Ovary (tissue), 9 donors: ENCODE results near the gene MMP27. TPM values are rescaled to one million over a fixed set of nuclear protein-coding genes. Genes with fewer than 3 reads are reported as not detected.

Experiments
- DNase-seq, 5 donors: peaks; one replicate each; pipeline ENCODE4 v3.0.0-alpha.2; 2019 to 2020
- H3K27ac ChIP-seq, 2 donors: fragments of 200-600 bp; one replicate each; pipeline versions ENCODE4 v1.5.1 to v1.8.0; 2019 to 2022
- H3K27me3 ChIP-seq: fragments of 200-600 bp; one replicate; pipeline ENCODE4 v1.8.0; 2022
- H3K36me3 ChIP-seq: fragments of 200-600 bp; sonication (generic); one replicate; pipeline ENCODE4 v1.5.1; 2019
- H3K4me1 ChIP-seq: one replicate; pipeline ENCODE4 v1.8.1; 2013; ENCODE audit warnings: mild to moderate bottlenecking, moderate library complexity; ENCODE audit not compliant: insufficient read depth
- H3K4me3 ChIP-seq: fragments of 200-600 bp; sonication (generic); one replicate; pipeline ENCODE4 v1.5.1; 2017
- H3K9me3 ChIP-seq, 2 donors: fragments of 200-600 bp in 1 of 2; sonication (generic) in 1 of 2; one replicate each; pipeline versions ENCODE4 v1.5.1 to v1.8.1; 2013 to 2019; ENCODE audit warnings: mild to moderate bottlenecking in 1 of 2, moderate library complexity in 1 of 2
- EP300 ChIP-seq: sonication (generic); formaldehyde crosslinking; IDR thresholded peaks from one replicate; pipeline ENCODE4 v1.6.1; 2017; ENCODE audit warnings: antibody characterized with exemption
- POLR2A ChIP-seq: fragments of 450-650 bp; IDR thresholded peaks from one replicate; pipeline ENCODE4 v1.6.1; 2017; ENCODE audit warnings: antibody characterized with exemption, mild to moderate bottlenecking, moderate library complexity
- WGBS, 3 donors: extraction: QIAGEN DNeasy Blood & Tissue Kit in 1 of 3; methylation state at CpG; one replicate each; pipeline versions ENCODE4 v1.1.5 to v1.1.7; 2013 to 2017; 5-methylcytosine and 5-hydroxymethylcytosine counted together
- intact Hi-C, 4 donors: fragments of 100-400 bp; cut with DNase I; formaldehyde crosslinking; loops; one replicate each; pipeline versions ENCODE4 v1.11.0 to v1.15.1; 2022 to 2023
- polyA plus RNA-seq, 2 donors: library from polyadenylated mRNA; stranded (reverse); fragments of 200-250 nt in 1 of 2; fragments of 350-450 nt in 1 of 2; fragmentation: Illumina TruSeq in 1 of 2; extraction: RNeasy Lipid Tissue Mini Kit (QIAGEN cat#74804) in 1 of 2; gene quantifications; one replicate each; pipeline ENCODE4 v1.2.3, GENCODE V29; 2013 to 2014
- total RNA-seq, 7 donors: library from RNA; depleted of rRNA in 2 of 7; stranded (reverse); fragments of >200 nt in 2 of 7; fragmentation: NEBNext Ultra II Directional in 3 of 7; extraction: Animal tissue kit (Norgen Biotek cat#: 25700) in 3 of 7; gene quantifications; one replicate each; pipeline versions ENCODE4 v1.1.0 to v1.2.4, GENCODE V29; 2016 to 2023
- TF ChIP-seq, protein P1 (sequence below), 3 donors: fragments of 450-650 bp in 2 of 3; fragments of 200-600 bp in 1 of 3; IDR thresholded peaks; one replicate each; pipeline versions ENCODE4 v1.5.1 to v1.8.0; 2016 to 2022; ENCODE audit warnings: antibody characterized with exemption in 3 of 3, mild to moderate bottlenecking in 1 of 3
- donor health status: DM: no; HTN: no; CAD: no; lungs with moderate emphysema.
- donor health status: DM: no; HTN: no; CAD: no.
- donor health status: Bipolar disorder and iron deficiency.
- donor health status: DM: yes; HTN: yes; CAD: no.
- donor health status: DM: no; HTN: no; CAD: no.
- donor health status: DM: yes; HTN: yes; CAD: no.

Gene MMP27
- total and polyA plus RNA-seq, 9 donors, result 0.12 TPM; not detected in 8

DNA sequence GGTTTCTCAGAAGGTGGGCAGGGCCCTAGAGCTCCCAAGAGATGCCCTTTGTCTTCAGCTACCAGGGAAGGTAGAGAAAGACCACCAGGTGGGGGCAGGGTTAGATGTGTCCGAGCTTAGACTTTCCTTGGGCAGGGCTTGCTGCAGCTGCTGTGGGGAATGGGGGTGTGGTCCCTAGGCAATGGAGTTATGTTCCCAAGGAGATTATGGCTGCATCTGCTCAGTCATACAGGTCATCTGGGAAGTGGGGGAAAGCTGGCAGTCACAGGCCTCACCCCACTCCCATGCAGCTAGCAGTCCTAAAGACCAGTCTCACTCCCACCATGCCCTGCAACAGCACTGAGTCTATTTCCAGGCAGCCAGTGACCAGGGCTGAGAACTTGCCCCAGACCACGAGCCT lies 29.5 kb downstream of the MMP27 start:
- no peak for TF ChIP-seq EP300
- WGBS, 3 donors, result 63 to 72% (median 71%) methylated on average over 2 of the region's 2 CpGs
- intact Hi-C loops, result no loop called here
- no peak overlapping the region for H3K4me3 ChIP-seq
- H3K27ac ChIP-seq, result no peak overlapping the region
- H3K4me1 ChIP-seq, result no peaks in the 10 kb centered on the region
- DNase-seq, result no peak
- H3K36me3 ChIP-seq, result no peaks in the 10 kb centered on the region
- H3K27me3 ChIP-seq, result no peaks in the 10 kb centered on the region
- H3K9me3 ChIP-seq, result no peaks in the 10 kb centered on the region

- no peaks in the 10 kb centered on the region for H3K36me3 ChIP-seq
- TF ChIP-seq POLR2A, result no peak
- H3K9me3 ChIP-seq, result no peaks in the 10 kb centered on the region
- DNase-seq, result no peak
- no peaks in the 10 kb centered on the region for H3K4me1 ChIP-seq
- intact Hi-C loops, result no loop called here
- no peak overlapping the region for H3K27ac ChIP-seq
- 63 to 74% (median 68%) methylated on average over 3 of the region's 3 CpGs for WGBS, 3 donors
- no peaks in the 10 kb centered on the region for H3K27me3 ChIP-seq
- H3K4me3 ChIP-seq, result no peak overlapping the region
Measured at GRCh38 chr11:102669664-102670063, 35.9 kb downstream of the MMP27 start.

GRCh38 chr11:102666331-102666957 lies 39.1 kb downstream of the MMP27 start:
- H3K27me3 ChIP-seq, result no peaks in the 10 kb centered on the region
- no peak for DNase-seq
- no peak overlapping the region for H3K4me3 ChIP-seq
- H3K4me1 ChIP-seq, result no peaks in the 10 kb centered on the region
- no peak overlapping the region for H3K27ac ChIP-seq
- H3K36me3 ChIP-seq, result no peaks in the 10 kb centered on the region
- 7 to 11% (median 10%) methylated on average over 4 of the region's 4 CpGs for WGBS, 3 donors
- TF ChIP-seq, protein P1, sequence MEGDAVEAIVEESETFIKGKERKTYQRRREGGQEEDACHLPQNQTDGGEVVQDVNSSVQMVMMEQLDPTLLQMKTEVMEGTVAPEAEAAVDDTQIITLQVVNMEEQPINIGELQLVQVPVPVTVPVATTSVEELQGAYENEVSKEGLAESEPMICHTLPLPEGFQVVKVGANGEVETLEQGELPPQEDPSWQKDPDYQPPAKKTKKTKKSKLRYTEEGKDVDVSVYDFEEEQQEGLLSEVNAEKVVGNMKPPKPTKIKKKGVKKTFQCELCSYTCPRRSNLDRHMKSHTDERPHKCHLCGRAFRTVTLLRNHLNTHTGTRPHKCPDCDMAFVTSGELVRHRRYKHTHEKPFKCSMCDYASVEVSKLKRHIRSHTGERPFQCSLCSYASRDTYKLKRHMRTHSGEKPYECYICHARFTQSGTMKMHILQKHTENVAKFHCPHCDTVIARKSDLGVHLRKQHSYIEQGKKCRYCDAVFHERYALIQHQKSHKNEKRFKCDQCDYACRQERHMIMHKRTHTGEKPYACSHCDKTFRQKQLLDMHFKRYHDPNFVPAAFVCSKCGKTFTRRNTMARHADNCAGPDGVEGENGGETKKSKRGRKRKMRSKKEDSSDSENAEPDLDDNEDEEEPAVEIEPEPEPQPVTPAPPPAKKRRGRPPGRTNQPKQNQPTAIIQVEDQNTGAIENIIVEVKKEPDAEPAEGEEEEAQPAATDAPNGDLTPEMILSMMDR (IDR thresholded peaks at IDR 0.05), result peak in 1 of 3 donors; percentile 37
- TF ChIP-seq EP300, result no peak
- H3K9me3 ChIP-seq, result no peaks in the 10 kb centered on the region
- intact Hi-C loops, result no loop called here

DNA sequence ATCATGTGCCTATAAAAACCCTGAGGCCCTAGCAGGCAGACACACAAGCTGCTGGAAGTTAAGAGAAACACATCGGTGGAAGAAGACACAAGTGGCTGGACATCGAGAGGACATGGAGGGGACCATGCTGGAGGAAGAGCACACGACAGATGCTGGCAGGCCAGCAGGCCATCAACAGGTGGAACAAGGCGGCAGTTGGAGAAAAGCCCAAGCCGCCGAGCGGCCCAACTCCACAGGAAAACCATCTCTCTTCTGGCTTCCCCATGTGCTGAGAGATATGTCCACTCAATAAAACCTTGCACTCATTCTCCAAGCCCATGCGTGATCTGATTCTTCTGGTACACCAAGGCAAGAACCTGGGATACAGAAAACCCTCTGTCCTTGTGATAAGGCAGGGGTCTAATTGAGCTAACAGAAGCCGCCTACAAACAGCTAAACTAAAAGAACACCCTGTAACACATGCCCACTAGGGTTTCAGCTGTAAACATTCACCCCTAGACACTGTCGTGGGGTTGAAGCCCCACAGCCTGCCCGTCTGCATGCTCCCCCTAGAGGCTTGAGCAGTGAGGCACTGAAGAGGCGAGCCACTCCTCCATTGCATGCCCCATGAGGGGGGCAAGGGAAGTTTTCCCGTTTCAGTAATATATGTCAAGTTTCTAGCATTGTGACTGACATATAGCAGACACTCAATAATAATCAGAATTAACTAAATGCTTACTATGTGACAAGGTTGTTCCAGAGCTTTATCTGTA lies 41.4 kb downstream of the MMP27 start:
- DNase-seq, result no peak
- intact Hi-C loops, result no loop called here
- WGBS, 3 donors, result 76 to 81% (median 79%) methylated on average over 13 of the region's 13 CpGs
- no peak overlapping the region for H3K27ac ChIP-seq
- TF ChIP-seq, protein P1 (IDR thresholded peaks at IDR 0.05), result no peak
- TF ChIP-seq EP300, result no peak
- no peak for TF ChIP-seq POLR2A
- H3K27me3 ChIP-seq, result no peaks in the 10 kb centered on the region
- H3K36me3 ChIP-seq, result no peaks in the 10 kb centered on the region
- no peak overlapping the region for H3K4me3 ChIP-seq
- no peaks in the 10 kb centered on the region for H3K9me3 ChIP-seq
- no peaks in the 10 kb centered on the region for H3K4me1 ChIP-seq

DNA sequence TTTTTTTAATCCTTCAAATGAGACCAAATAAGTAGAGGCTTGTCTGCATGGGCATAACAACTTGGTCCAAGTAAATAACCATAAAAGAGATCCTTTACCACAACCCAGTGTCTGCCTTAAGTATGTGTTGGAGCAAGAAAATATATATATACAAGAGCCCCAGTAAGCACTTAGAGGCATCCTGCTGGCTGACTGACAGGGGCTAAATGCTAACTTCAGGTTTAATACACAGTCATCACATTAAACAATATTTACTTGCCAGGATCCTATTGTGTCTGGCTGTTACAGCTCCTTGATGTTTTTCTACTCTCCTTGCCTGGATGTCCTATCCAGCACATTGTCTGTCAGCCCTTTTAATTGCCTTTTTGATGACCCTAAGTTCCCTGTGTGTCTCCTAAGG lies 43.0 kb downstream of the MMP27 start:
- Histone ChIP-seq H3K9me3 (no peaks in the 10 kb centered on the region), H3K4me1 (no peaks in the 10 kb centered on the region), H3K27ac (no peak overlapping the region), H3K4me3 (no peak overlapping the region), H3K36me3 (no peaks in the 10 kb centered on the region), H3K27me3 (no peaks in the 10 kb centered on the region)
- intact Hi-C loops, result no loop called here
- no peak for DNase-seq
- no peak for TF ChIP-seq EP300
- no peak for TF ChIP-seq POLR2A
- TF ChIP-seq, protein P1 (IDR thresholded peaks at IDR 0.05), result no peak
